NT2/D1 (cell line): Measurements from ENCODE around the gene TRA2B.

Experiments used
- YY1 ChIP-seq: IDR thresholded peaks from 2 replicates; pipeline ENCODE4 v1.6.1; 2011; ENCODE audit not compliant: insufficient read length, insufficient read depth
- ZNF274 ChIP-seq: IDR thresholded peaks from 2 replicates; pipeline ENCODE4 v1.6.1; 2011; ENCODE audit warnings: mild to moderate bottlenecking, low read depth, low read length

DNA sequence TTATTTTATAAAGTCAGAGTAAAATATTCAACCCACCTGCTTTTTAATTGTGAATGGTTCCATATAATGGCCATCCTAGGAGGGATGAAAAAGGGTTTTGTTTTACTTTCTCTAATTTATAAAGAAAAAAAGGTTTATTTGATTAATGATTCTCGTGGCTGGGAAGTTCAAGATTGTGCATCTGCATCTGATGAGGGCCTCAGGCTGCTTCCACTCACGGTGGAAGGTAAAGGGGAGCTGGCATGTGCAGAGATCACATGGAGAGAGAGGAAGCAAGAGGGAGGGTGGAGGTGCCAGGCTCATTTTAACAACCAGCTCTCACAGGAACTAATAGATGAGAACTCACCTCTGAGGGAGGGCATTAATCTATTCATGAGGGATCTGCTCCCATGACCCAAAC lies 27.7 kb upstream of the TRA2B start:
- TF ChIP-seq ZNF274 (no peak), YY1 (no peak)
